GM12878 (cell line): ENCODE measurements around the gene IGSF23. TPM values are rescaled to one million over a fixed set of nuclear protein-coding genes. Genes with fewer than 3 reads are reported as not detected.

ENCODE experiments used
- ATAC-seq: fragments of 200-7000 bp; cut with Tn5 transposase; 3 replicates; pipeline ENCODE4 v1.9.1; 2020; ENCODE audit warnings: mild to moderate bottlenecking, moderate library complexity
- BruUV-seq: library from RNA; stranded (reverse); fragments of 400-500 nt; replicated peaks from 2 replicates; lab custom pipeline; 2021; lab: Mats Ljungman, UMichigan
- CTCF ChIA-PET: fragments of 300-600 bp; sonication (Branson Sonifier 250); formaldehyde crosslinking; extraction: SDS; loops from one replicate; lab custom pipeline; 2021; ENCODE audit warnings: inconsistent platforms; lab: Yijun Ruan, JAX
- POLR2A ChIA-PET: fragments of 350-600 bp; formaldehyde crosslinking; extraction: SDS; loops from one replicate; lab custom pipeline; 2021; ENCODE audit warnings: inconsistent platforms; lab: Charles Lee
- RAD21 ChIA-PET: fragments of 300-600 bp; sonication (Branson Sonifier 250); formaldehyde crosslinking; loops from one replicate; lab custom pipeline; 2023; ENCODE audit warnings: antibody characterized with exemption; ENCODE audit not compliant: unreplicated experiment; lab: Charles Lee
- SMC1A ChIA-PET: fragments of 300-600 bp; sonication (Branson Sonifier 250); formaldehyde crosslinking; loops from one replicate; lab custom pipeline; 2023; ENCODE audit not compliant: unreplicated experiment, uncharacterized antibody; lab: Charles Lee
- DNase-seq: peaks from one replicate; pipeline ENCODE4 v3.0.0-alpha.2; 2011; ENCODE audit warnings: low read depth, low spot score
- FAIRE-seq: peaks from 3 replicates; lab custom pipeline; 2011; peaks lifted over from hg19 to GRCh38; lab: Jason Lieb, UNC
- H2AFZ ChIP-seq: 2 replicates; pipeline ENCODE4 v1.6.0; 2011; ENCODE audit warnings: low read depth, low read length, control low read depth; ENCODE audit not compliant: control insufficient read depth
- H3K27ac ChIP-seq: 2 replicates; pipeline ENCODE4 v1.5.1; 2011; ENCODE audit warnings: control low read depth; ENCODE audit not compliant: control insufficient read depth, insufficient read depth
- H3K27me3 ChIP-seq, 2 experiments: replicated peaks in 1 of 2; 2 replicates each; pipeline versions ENCODE4 v1.6.0 to v1.6.1; 2011; ENCODE audit warnings: low read length in 1 of 2; ENCODE audit not compliant: control insufficient read depth in 2 of 2, insufficient read depth in 2 of 2
- H3K36me3 ChIP-seq, 2 experiments: 2 replicates each; pipeline ENCODE4 v1.5.1; 2011; ENCODE audit warnings: low read length in 1 of 2; ENCODE audit not compliant: control insufficient read depth in 2 of 2, insufficient read depth in 2 of 2
- H3K4me1 ChIP-seq: 2 replicates; pipeline ENCODE4 v1.6.1; 2011; ENCODE audit warnings: mild to moderate bottlenecking, low read length, moderate library complexity, mixed read lengths; ENCODE audit not compliant: control insufficient read depth, insufficient read depth
- H3K4me2 ChIP-seq: 2 replicates; pipeline ENCODE4 v1.6.0; 2011; ENCODE audit warnings: control low read depth; ENCODE audit not compliant: control insufficient read depth, insufficient read depth
- H3K4me3 ChIP-seq: fragments of 200-600 bp; sonication (generic); 2 replicates; pipeline ENCODE4 v1.5.1; 2016
- H3K79me2 ChIP-seq: 2 replicates; pipeline ENCODE4 v1.6.0; 2011; ENCODE audit warnings: low read length; ENCODE audit not compliant: control insufficient read depth, insufficient read depth
- H3K9ac ChIP-seq: 2 replicates; pipeline ENCODE4 v1.8.0; 2011; ENCODE audit warnings: low read length, control low read depth, mixed read lengths; ENCODE audit not compliant: control insufficient read depth, insufficient read depth
- H3K9me3 ChIP-seq: replicated peaks from 3 replicates; pipeline ENCODE4 v1.5.1; 2011; ENCODE audit warnings: mild to moderate bottlenecking, low read length; ENCODE audit not compliant: control insufficient read depth, insufficient read depth
- H4K20me1 ChIP-seq: 2 replicates; pipeline ENCODE4 v1.6.0; 2011; ENCODE audit not compliant: control insufficient read depth, insufficient read depth
- BACH1 ChIP-seq: fragments of 450-650 bp; IDR thresholded peaks from 2 replicates; pipeline ENCODE4 v1.6.1; 2017; ENCODE audit warnings: mild to moderate bottlenecking, borderline replicate concordance
- CBX3 ChIP-seq: fragments of 200-600 bp; sonication (generic); IDR thresholded peaks from 2 replicates; pipeline ENCODE4 v1.6.1; 2016; ENCODE audit warnings: low read depth, borderline replicate concordance
- CUX1 ChIP-seq: IDR thresholded peaks from 2 replicates; pipeline ENCODE4 v1.6.1; 2012; ENCODE audit warnings: improper control_type of control experiment, low read depth, low read length; ENCODE audit not compliant: insufficient replicate concordance
- EP300 ChIP-seq, 2 experiments: fragments of 150-350 bp in 1 of 2; IDR thresholded peaks; 2 replicates each; pipeline ENCODE4 v1.6.1; 2011 to 2012; ENCODE audit warnings: low read depth in 2 of 2, low read length in 2 of 2, borderline replicate concordance in 1 of 2, improper control_type of control experiment in 1 of 2, inconsistent platforms in 1 of 2; ENCODE audit not compliant: control insufficient read depth in 1 of 2
- HSF1 ChIP-seq: fragments of 150-350 bp; IDR thresholded peaks from 2 replicates; pipeline ENCODE4 v1.6.1; 2014; ENCODE audit warnings: mild to moderate bottlenecking, low read depth, low read length
- JUNB ChIP-seq: IDR thresholded peaks from 2 replicates; pipeline ENCODE4 v1.6.1; 2016; ENCODE audit warnings: antibody characterized with exemption, mild to moderate bottlenecking
- KDM1A ChIP-seq: fragments of 200-600 bp; sonication (generic); IDR thresholded peaks from 2 replicates; pipeline ENCODE4 v1.6.1; 2016; ENCODE audit warnings: borderline replicate concordance
- KLF5 ChIP-seq: fragments of 450-650 bp; IDR thresholded peaks from 2 replicates; pipeline ENCODE4 v1.6.1; 2014; ENCODE audit warnings: mild to moderate bottlenecking; ENCODE audit not compliant: partially characterized antibody
- MAX ChIP-seq: IDR thresholded peaks from 2 replicates; pipeline ENCODE4 v1.6.1; 2012; ENCODE audit warnings: low read depth, low read length, improper control_type of control experiment
- NFIC ChIP-seq: IDR thresholded peaks from 2 replicates; pipeline ENCODE4 v1.6.1; 2012; ENCODE audit warnings: low read depth, mild to moderate bottlenecking, inconsistent platforms, low read length, moderate library complexity
- RELB ChIP-seq: fragments of 450-650 bp; IDR thresholded peaks from 2 replicates; pipeline ENCODE4 v1.6.1; 2017; ENCODE audit warnings: low read depth, mild to moderate bottlenecking, moderate library complexity
- SIN3A ChIP-seq: IDR thresholded peaks from 2 replicates; pipeline ENCODE4 v1.6.1; 2012; ENCODE audit warnings: low read depth, low read length, improper control_type of control experiment
- SMAD5 ChIP-seq: IDR thresholded peaks from 2 replicates; pipeline ENCODE4 v1.6.1; 2016; ENCODE audit warnings: antibody characterized with exemption, low read depth
- YY1 ChIP-seq: IDR thresholded peaks from 2 replicates; pipeline ENCODE4 v1.6.1; 2011; ENCODE audit warnings: low read depth, mild to moderate bottlenecking, low read length
- ZBED1 ChIP-seq: IDR thresholded peaks from 2 replicates; pipeline ENCODE4 v1.6.1; 2016; ENCODE audit warnings: borderline replicate concordance
- ZNF217 ChIP-seq: fragments of 450-650 bp; IDR thresholded peaks from 2 replicates; pipeline ENCODE4 v1.6.1; 2017; ENCODE audit warnings: antibody characterized with exemption, mild to moderate bottlenecking
- WGBS: methylation state at CpG from one replicate; pipeline ENCODE4 v1.1.6; 2016; ENCODE audit warnings: low lambda C conversion rate; ENCODE audit not compliant: insufficient replicate concordance, insufficient coverage; ENCODE audit errors: missing lambda C conversion rate; 5-methylcytosine and 5-hydroxymethylcytosine counted together
- in situ Hi-C: fragments of 300-500 bp; cut with MboI; formaldehyde crosslinking; loops from 9 replicates; pipeline ENCODE4 v1.14.3; 2018; ENCODE audit warnings: mixed read lengths
- intact Hi-C: fragments of 100-400 bp; cut with micrococcal nuclease; formaldehyde crosslinking; loops from one replicate; pipeline ENCODE4 v1.14.2; 2022; ENCODE audit not compliant: unreplicated experiment
- polyA plus RNA-seq, 11 experiments: library from polyadenylated mRNA; depleted of rRNA in 4 of 11; unstranded in 6 of 11; stranded (reverse) in 5 of 11; fragments of >200 nt; fragmentation: Nextera tagmentation in 4 of 11; fragmentation: Illumina TruSeq in 1 of 11; extraction: Ambion mirVana in 4 of 11; extraction: Trizol in 1 of 11; gene quantifications; 1 replicate in 1 of 11; 2 replicates in 10 of 11; pipeline versions ENCODE4 v1.2.1 to v1.2.3, GENCODE V29; 2011 to 2016; ENCODE audit warnings: inconsistent platforms in 2 of 11, missing spikeins in 2 of 11, low read depth in 1 of 11
- total RNA-seq, 4 experiments: library from RNA; depleted of rRNA in 3 of 4; stranded (reverse); fragments of >200 nt in 3 of 4; fragmentation: Illumina TruSeq in 1 of 4; extraction: Trizol in 1 of 4; gene quantifications; 2 replicates each; pipeline versions ENCODE4 v1.2.1 to v1.2.3, GENCODE V29; 2013 to 2021

IGSF23 gene
- total and polyA plus RNA-seq, 10 of the 15 experiments (the other 5 are each of a cell fraction or from before 2014, with no cell fraction given): not detected

GRCh38 chr19:44566984-44567383 lies 46.4 kb upstream of the IGSF23 start:
- ChIA-PET CTCF (interaction anchor here (0.7 kb wide), 2 partner anchors 57 to 90 kb away, joined by 3 read pairs; no protein-coding TSS in a partner anchor), SMC1A (no interaction called here), RAD21 (interaction anchor here (0.6 kb wide), 1 partner anchor 11 kb away, joined by 3 read pairs; no protein-coding TSS in a partner anchor), POLR2A (no interaction called here)
- intact Hi-C loops (no loop called here), in situ Hi-C loops (no loop called here)
- BruUV-seq: no TSS peak
- no peak for ATAC-seq
- H3K27ac ChIP-seq: no peak overlapping the region
- no peaks in the 10 kb centered on the region for H3K36me3 ChIP-seq
- H3K4me2 ChIP-seq: no peak overlapping the region
- no peaks in the 10 kb centered on the region for H3K9me3 ChIP-seq
- H3K9ac ChIP-seq: no peak overlapping the region
- TF ChIP-seq KLF5: no peak
- no peak for TF ChIP-seq KDM1A
- no peak for TF ChIP-seq SIN3A
- no peak for TF ChIP-seq ZNF217
- no peak for TF ChIP-seq EP300 (IDR thresholded peaks at IDR 0.05; ENCODE audit: borderline replicate concordance in 1 of 2, control insufficient read depth in 1 of 2, low read depth in 2 of 2, low read length in 2 of 2)
- TF ChIP-seq CBX3: no peak
- TF ChIP-seq MAX: no peak
- no peak for TF ChIP-seq ZBED1
- no peak for TF ChIP-seq BACH1
- no peak for TF ChIP-seq HSF1
- TF ChIP-seq RELB: no peak
- TF ChIP-seq JUNB: no peak
- TF ChIP-seq CUX1: no peak
- TF ChIP-seq YY1: no peak
- TF ChIP-seq SMAD5: no peak
- no peak for TF ChIP-seq NFIC
- H3K4me3 ChIP-seq: no peak overlapping the region
- H3K4me1 ChIP-seq: no peaks in the 10 kb centered on the region
- no peak for DNase-seq
- H2AFZ ChIP-seq: no peak overlapping the region
- no peaks in the 10 kb centered on the region for H3K27me3 ChIP-seq
- WGBS: 17% methylated on average over 5 of the region's 5 CpGs
- H4K20me1 ChIP-seq: no peaks in the 10 kb centered on the region
- FAIRE-seq: no peak
- H3K79me2 ChIP-seq: no peaks in the 10 kb centered on the region
